Hepatocyte (in vitro differentiated cells): ENCODE data around the gene KIAA0319L. TPM values are rescaled to one million over a fixed set of nuclear protein-coding genes. Genes with fewer than 3 reads are reported as not detected.

Source experiments
- DNase-seq: peaks from one replicate; pipeline ENCODE4 v3.0.0-alpha.2; 2016; ENCODE audit warnings: low spot score
- H2AFZ ChIP-seq: fragments of 200-600 bp; sonication (generic); 2 replicates; pipeline ENCODE4 v1.6.0; 2016; ENCODE audit warnings: antibody characterized with exemption, mild to moderate bottlenecking
- H3K27ac ChIP-seq: fragments of 200-600 bp; sonication (generic); 2 replicates; pipeline ENCODE4 v1.5.1; 2016; ENCODE audit warnings: mild to moderate bottlenecking
- H3K27me3 ChIP-seq: fragments of 200-600 bp; sonication (generic); 2 replicates; pipeline ENCODE4 v1.6.1; 2016
- H3K36me3 ChIP-seq: fragments of 200-600 bp; sonication (generic); replicated peaks from 2 replicates; pipeline ENCODE4 v1.5.1; 2016; ENCODE audit warnings: low read depth; ENCODE audit not compliant: insufficient read depth
- H3K4me1 ChIP-seq: fragments of 200-600 bp; sonication (generic); 2 replicates; pipeline ENCODE4 v1.5.1; 2016; ENCODE audit warnings: mild to moderate bottlenecking, moderate library complexity; ENCODE audit not compliant: insufficient read depth
- H3K4me2 ChIP-seq: fragments of 200-600 bp; sonication (generic); 2 replicates; pipeline ENCODE4 v1.6.0; 2016
- H3K4me3 ChIP-seq: fragments of 200-600 bp; sonication (generic); 2 replicates; pipeline ENCODE4 v1.5.1; 2016; ENCODE audit warnings: mild to moderate bottlenecking
- H3K79me2 ChIP-seq: fragments of 200-600 bp; sonication (generic); 2 replicates; pipeline ENCODE4 v1.6.0; 2017; ENCODE audit warnings: mild to moderate bottlenecking
- H3K9me2 ChIP-seq: fragments of 200-600 bp; sonication (generic); replicated peaks from 2 replicates; pipeline ENCODE4 v1.6.0; 2017; ENCODE audit warnings: mild to moderate bottlenecking; ENCODE audit not compliant: insufficient read depth
- H3K9me3 ChIP-seq: fragments of 200-600 bp; sonication (generic); 2 replicates; pipeline ENCODE4 v1.5.1; 2016; ENCODE audit warnings: low read depth, mild to moderate bottlenecking
- H4K20me1 ChIP-seq: fragments of 200-600 bp; sonication (generic); 2 replicates; pipeline ENCODE4 v1.6.0; 2016; ENCODE audit warnings: mild to moderate bottlenecking; ENCODE audit not compliant: insufficient read depth, poor library complexity, severe bottlenecking
- EZH2 ChIP-seq: fragments of 200-600 bp; sonication (generic); IDR thresholded peaks from 2 replicates; pipeline ENCODE4 v1.6.1; 2016; ENCODE audit warnings: antibody characterized with exemption, mild to moderate bottlenecking, borderline replicate concordance
- EZH2phosphoT487 ChIP-seq: fragments of 200-600 bp; sonication (generic); IDR thresholded peaks from one replicate; pipeline ENCODE4 v1.6.1; 2018; ENCODE audit warnings: antibody characterized with exemption, mild to moderate bottlenecking, low read depth, moderate library complexity; ENCODE audit not compliant: unreplicated experiment, severe bottlenecking
- WGBS: methylation state at CpG from one replicate; pipeline ENCODE4 v1.1.6; 2016; ENCODE audit warnings: low lambda C conversion rate; ENCODE audit errors: missing lambda C conversion rate; 5-methylcytosine and 5-hydroxymethylcytosine counted together
- polyA plus RNA-seq: library from polyadenylated mRNA; unstranded; fragments of >200 nt; fragmentation: Nextera tagmentation; extraction: Ambion mirVana; gene quantifications from 2 replicates; pipeline ENCODE4 v1.2.1, GENCODE V29; 2016
- total RNA-seq: library from RNA; depleted of rRNA; stranded (reverse); fragments of >200 nt; gene quantifications from 2 replicates; pipeline ENCODE4 v1.2.3, GENCODE V29; 2014
- TF ChIP-seq, protein P1 (sequence below): fragments of 200-600 bp; sonication (generic); IDR thresholded peaks from 2 replicates; pipeline ENCODE4 v1.5.1; 2016; ENCODE audit warnings: antibody characterized with exemption, mild to moderate bottlenecking; ENCODE audit not compliant: poor library complexity

KIAA0319L gene
- total and polyA plus RNA-seq, 2 experiments from 2014 or later = 56.3 to 77.7 TPM

DNA sequence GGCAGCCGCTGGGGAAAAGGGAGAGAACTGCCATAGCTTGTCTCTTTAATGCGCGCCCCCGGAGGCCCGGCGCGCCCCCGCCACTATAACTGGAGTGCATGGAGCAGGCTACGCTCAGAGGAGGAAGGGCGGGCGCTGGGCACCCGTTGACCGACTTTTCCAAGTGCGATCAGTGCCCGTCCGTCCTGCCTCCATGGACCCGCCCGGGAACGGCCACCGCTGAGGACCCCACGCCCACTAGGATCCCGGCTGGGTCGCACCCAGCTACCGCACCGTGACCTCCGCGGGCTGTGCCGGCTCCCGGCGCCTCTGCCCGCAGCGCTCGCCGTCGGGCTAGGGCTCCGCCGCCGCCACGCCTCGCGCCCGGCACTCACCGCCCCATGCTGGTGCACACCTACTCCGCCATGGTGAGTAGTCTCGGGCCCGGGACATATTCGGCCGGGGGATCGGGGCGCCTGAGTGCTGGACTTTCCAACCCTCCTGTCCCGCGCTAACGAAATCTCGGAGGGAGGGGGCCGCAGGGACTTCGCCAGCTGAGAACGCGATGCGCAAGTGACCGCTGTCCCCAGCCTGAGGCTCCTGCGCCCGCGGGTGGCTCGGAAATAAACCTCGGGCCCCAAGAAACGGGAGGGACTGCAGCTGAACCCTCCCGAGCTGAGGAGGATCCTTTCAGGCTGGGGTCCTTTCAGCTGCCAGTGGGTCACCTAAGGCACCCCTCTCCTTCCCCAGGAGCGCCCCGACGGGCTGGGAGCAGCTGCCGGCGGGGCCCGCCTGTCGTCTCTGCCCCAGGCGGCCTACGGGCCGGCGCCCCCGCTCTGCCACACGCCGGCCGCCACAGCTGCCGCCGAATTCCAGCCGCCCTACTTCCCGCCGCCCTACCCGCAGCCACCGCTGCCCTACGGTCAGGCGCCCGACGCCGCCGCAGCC lies 16.3 kb upstream of the KIAA0319L start, which contains the start of gene TFAP2E:
Gene TFAP2E, plus strand, starts transcription at position 117 of the 927 bp plus-strand sequence. Its CDS starts 264 bp downstream, at position 381.
- H3K4me1 ChIP-seq = peaks cover 24% of the 10 kb centered on the region
- H3K4me3 ChIP-seq = peak within 1 kb of the TSS; percentile 77
- H3K9me2 ChIP-seq = no peaks in the 10 kb centered on the region
- H3K79me2 ChIP-seq = no peaks in the 10 kb centered on the region
- no peak within 1 kb of the TSS for H3K27ac ChIP-seq
- no peaks in the 10 kb centered on the region for H4K20me1 ChIP-seq
- peak within 1 kb of the TSS; percentile 97 for H3K4me2 ChIP-seq
- WGBS = 5% methylated on average over 68 of the region's 95 CpGs
- no peaks in the 10 kb centered on the region for H3K36me3 ChIP-seq
- peak within 1 kb of the TSS; percentile 66 for H2AFZ ChIP-seq
- H3K27me3 ChIP-seq = peaks cover 76% of the 10 kb centered on the region
- DNase-seq = no peak
- no peaks in the 10 kb centered on the region for H3K9me3 ChIP-seq
- TF ChIP-seq EZH2phosphoT487 (peak; percentile 74), EZH2 (peak; percentile 89)
- TF ChIP-seq, protein P1, sequence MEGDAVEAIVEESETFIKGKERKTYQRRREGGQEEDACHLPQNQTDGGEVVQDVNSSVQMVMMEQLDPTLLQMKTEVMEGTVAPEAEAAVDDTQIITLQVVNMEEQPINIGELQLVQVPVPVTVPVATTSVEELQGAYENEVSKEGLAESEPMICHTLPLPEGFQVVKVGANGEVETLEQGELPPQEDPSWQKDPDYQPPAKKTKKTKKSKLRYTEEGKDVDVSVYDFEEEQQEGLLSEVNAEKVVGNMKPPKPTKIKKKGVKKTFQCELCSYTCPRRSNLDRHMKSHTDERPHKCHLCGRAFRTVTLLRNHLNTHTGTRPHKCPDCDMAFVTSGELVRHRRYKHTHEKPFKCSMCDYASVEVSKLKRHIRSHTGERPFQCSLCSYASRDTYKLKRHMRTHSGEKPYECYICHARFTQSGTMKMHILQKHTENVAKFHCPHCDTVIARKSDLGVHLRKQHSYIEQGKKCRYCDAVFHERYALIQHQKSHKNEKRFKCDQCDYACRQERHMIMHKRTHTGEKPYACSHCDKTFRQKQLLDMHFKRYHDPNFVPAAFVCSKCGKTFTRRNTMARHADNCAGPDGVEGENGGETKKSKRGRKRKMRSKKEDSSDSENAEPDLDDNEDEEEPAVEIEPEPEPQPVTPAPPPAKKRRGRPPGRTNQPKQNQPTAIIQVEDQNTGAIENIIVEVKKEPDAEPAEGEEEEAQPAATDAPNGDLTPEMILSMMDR = no peak

DNA sequence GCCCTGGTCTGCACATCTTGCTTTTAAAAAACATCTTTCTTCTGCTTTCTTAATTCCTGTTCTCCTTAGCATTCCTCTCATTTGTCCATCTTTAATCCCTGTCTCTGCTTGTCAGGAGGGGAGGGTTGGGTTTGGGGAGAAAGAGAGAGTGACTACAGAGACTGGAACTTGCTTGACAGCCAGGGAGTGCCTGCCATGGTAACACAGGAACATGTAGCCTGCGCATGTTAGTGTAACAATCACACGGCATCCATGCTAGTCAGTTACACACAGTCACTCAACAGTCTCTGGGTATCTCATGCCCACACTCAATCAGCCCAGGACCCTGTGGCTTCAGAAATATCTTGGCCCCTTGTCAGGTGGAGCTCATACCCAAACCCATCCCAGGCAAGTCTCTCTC lies 15.1 kb upstream of the KIAA0319L start:
- Histone ChIP-seq H3K4me3 (no peak overlapping the region), H4K20me1 (no peaks in the 10 kb centered on the region), H3K27ac (no peak overlapping the region), H3K27me3 (peaks cover 64% of the 10 kb centered on the region), H3K4me1 (peaks cover 14% of the 10 kb centered on the region), H2AFZ (no peak overlapping the region), H3K9me3 (no peaks in the 10 kb centered on the region), H3K36me3 (no peaks in the 10 kb centered on the region), H3K79me2 (no peaks in the 10 kb centered on the region), H3K4me2 (no peak overlapping the region), H3K9me2 (no peaks in the 10 kb centered on the region)
- DNase-seq = no peak
- 100% methylated on average over 2 of the region's 2 CpGs for WGBS
- TF ChIP-seq, protein P1 = no peak
- no peak for TF ChIP-seq EZH2phosphoT487
- TF ChIP-seq EZH2 = no peak

DNA sequence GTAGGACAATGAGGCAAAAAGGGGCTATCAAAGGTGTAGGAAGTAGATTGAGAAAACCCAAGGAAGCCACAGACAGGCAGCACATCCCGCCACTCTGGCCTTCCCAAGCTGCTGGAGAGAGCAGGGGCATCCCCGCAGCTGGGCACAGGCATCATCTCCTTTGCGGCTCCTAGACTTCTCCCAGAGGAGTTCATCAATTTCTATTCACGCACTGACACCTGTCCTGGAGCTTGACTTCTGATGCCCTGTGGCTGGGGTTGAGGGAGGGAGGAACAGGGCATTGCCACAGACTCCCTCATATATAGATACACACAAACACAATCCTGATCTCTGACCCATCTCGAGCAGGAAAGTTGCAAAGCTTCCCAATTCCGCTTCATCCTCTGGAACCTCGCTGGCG lies 14.1 kb upstream of the KIAA0319L start:
- Histone ChIP-seq H3K9me3 (no peaks in the 10 kb centered on the region), H3K36me3 (no peaks in the 10 kb centered on the region), H3K4me1 (peaks cover 10% of the 10 kb centered on the region), H4K20me1 (no peaks in the 10 kb centered on the region), H3K27ac (no peak overlapping the region), H3K79me2 (no peaks in the 10 kb centered on the region), H3K4me2 (no peak overlapping the region), H2AFZ (no peak overlapping the region), H3K4me3 (no peak overlapping the region), H3K9me2 (no peaks in the 10 kb centered on the region), H3K27me3 (peaks cover 54% of the 10 kb centered on the region)
- no peak for TF ChIP-seq EZH2
- no peak for TF ChIP-seq EZH2phosphoT487
- TF ChIP-seq, protein P1 = no peak
- DNase-seq = no peak
- WGBS = 83% methylated on average over 8 of the region's 8 CpGs
